ENCODE data around the gene INPP4B.

The INPP4B gene

DNA sequence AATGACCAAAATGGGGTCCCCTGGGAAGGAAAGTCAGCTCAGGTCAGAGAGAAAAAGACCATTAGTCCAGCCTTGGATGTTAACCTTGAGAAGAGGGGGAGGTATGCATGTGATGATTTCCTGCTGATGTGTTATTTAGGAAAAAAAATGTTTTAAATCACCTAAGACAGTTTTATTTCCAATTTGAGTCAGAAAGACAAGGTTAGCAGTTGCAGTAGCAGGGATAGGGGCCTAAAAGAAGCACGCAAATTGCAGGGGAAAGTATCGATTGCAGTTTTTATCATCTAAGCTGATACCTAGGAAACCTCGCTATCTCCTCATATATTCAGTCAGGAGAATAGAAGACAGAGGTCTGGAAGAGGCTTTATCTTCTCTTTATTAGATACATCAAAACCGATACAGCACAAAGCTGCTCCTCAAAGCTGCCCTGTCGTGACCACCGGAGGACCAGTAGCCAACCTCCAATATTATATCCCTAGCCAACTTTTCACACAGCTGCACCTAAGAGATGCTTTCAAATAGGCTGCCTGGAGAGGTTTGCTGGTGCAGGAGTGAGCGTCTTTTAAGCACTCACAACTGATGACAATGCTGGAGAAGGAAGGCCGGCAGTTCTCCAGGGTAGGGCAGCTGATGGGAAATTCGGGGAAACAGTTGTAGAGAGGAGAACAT lies 289.4 kb downstream of the INPP4B start:
- DNase-seq (no peak), ATAC-seq (replicated peaks) (no peak)
- Mint-ChIP-seq H3K27ac (no peak overlapping the region), H3K36me3 (no peaks in the 10 kb centered on the region), H3K9me3 (no peaks in the 10 kb centered on the region), H3K27me3 (no peaks in the 10 kb centered on the region), H3K4me1 (no peaks in the 10 kb centered on the region), H3K4me3 (no peak overlapping the region)

DNA sequence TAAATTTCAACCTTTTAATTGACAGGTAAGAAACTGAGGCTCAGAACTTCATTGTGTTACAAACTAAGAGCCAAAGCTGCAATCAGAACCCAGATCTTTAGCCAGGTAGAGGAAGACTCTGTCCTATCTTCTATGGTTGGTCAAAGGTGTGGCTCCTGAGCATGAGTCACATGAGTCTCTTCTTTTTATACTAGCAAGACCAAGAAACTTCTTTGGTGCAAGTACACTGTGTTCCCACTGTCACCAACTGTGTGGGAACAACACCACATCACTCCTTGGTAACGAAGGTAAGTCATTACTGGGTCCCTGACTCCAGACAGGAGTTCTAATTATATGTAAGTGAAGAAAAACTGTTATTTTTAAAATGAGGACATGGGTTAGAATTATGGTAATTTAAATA lies 290.1 kb downstream of the INPP4B start:
- no peak overlapping the region for H3K27ac Mint-ChIP-seq
- no peaks in the 10 kb centered on the region for H3K36me3 Mint-ChIP-seq
- no peak for ATAC-seq (replicated peaks)
- H3K9me3 Mint-ChIP-seq: no peaks in the 10 kb centered on the region
- H3K4me1 Mint-ChIP-seq: no peaks in the 10 kb centered on the region
- no peak for DNase-seq
- no peak overlapping the region for H3K4me3 Mint-ChIP-seq
- H3K27me3 Mint-ChIP-seq: no peaks in the 10 kb centered on the region

DNA sequence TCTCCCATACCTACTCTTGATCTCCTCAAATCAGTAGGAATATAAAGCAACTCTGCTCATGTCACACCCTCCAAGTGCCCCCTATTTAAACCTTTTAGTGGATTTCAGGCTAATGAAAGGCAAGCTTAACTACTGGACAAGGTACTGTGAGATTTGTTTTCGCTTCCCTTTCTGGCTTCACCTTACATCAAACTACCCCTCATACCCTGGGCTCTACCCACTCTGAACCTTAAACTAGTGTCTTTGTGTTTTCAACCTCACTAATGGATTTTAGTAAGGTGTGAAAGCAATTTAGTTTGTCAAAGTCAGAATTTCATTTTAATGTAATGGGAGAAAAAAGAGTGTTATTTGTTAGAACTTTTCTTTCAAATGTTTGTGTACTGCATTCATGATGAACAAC lies 291.7 kb downstream of the INPP4B start:
- H3K27ac Mint-ChIP-seq: no peak overlapping the region

DNA sequence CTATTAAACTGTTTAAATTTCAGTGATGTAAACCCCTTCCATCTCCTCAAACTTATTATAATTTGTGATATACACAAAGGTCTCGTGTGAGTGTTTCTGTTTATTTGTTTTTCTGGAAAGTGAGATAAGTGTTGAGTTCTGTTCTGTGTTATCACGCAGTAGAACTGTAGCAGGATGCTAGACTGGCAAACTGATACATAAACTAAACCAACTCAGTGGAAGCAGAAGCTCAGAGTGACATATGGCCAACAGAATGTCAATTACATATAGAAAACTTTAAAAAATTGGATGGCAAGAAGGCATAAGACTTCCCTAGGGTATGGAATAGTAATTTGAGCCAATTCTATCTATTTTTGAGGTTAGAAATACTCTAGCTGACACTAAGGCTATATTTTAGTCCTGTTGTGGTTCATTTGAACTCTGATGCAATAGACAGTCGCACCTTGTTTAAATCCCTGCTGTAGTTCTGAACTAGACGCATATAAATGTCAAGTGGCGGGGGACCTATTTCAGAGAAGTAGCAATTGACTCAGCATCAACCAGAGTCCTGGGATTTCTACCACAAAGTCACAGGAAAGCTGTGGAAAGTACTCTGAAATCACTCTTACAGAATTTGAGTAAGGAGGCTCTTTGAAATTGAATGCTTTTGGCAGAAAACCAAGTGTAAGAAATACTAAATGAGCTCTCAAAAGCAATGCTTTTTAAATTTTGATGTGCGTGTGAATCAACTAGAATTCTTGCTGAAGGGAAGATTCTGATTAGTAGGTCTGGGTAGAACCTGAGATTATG lies 294.4 kb downstream of the INPP4B start:
- DNase-seq: no peak
- Mint-ChIP-seq H3K27ac (no peak overlapping the region), H3K4me3 (no peak overlapping the region), H3K9me3 (no peaks in the 10 kb centered on the region), H3K27me3 (no peaks in the 10 kb centered on the region), H3K36me3 (no peaks in the 10 kb centered on the region), H3K4me1 (no peaks in the 10 kb centered on the region)
- ATAC-seq (replicated peaks): no peak

More for the DNA sequence above, 291.7 kb downstream of the INPP4B start:
- no peak for ATAC-seq (replicated peaks)
- no peaks in the 10 kb centered on the region for H3K9me3 Mint-ChIP-seq
- H3K4me1 Mint-ChIP-seq: no peaks in the 10 kb centered on the region
- H3K27me3 Mint-ChIP-seq: no peaks in the 10 kb centered on the region
- DNase-seq: no peak
- H3K4me3 Mint-ChIP-seq: no peak overlapping the region
- H3K36me3 Mint-ChIP-seq: no peaks in the 10 kb centered on the region

DNA sequence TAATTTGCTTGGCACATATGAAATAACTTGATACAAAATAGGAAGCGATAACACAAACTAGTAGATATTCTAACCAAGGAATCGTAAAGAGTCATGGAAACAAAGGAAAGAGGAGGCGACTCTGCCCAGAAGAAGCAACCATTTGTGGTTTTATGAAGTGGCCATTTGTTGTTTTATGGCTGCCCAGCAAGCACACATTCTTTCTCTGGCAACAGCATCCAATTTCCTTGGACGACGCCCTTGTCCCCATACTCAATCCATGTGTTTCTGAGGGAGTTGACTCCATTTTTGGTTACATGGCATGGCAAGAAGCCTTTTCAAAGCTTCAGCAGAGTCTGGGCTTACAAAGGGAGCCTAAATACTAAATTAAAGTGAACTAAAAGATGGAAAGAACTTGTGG lies 295.1 kb downstream of the INPP4B start:
- no peak overlapping the region for H3K4me3 Mint-ChIP-seq
- H3K9me3 Mint-ChIP-seq: peaks cover 0 to 3% of the 10 kb centered on the region in 2 donors
- ATAC-seq (replicated peaks) (no peak), DNase-seq (no peak)
- H3K27ac Mint-ChIP-seq: no peak overlapping the region
- H3K27me3 Mint-ChIP-seq: no peaks in the 10 kb centered on the region
- no peaks in the 10 kb centered on the region for H3K36me3 Mint-ChIP-seq
- no peaks in the 10 kb centered on the region for H3K4me1 Mint-ChIP-seq

DNA sequence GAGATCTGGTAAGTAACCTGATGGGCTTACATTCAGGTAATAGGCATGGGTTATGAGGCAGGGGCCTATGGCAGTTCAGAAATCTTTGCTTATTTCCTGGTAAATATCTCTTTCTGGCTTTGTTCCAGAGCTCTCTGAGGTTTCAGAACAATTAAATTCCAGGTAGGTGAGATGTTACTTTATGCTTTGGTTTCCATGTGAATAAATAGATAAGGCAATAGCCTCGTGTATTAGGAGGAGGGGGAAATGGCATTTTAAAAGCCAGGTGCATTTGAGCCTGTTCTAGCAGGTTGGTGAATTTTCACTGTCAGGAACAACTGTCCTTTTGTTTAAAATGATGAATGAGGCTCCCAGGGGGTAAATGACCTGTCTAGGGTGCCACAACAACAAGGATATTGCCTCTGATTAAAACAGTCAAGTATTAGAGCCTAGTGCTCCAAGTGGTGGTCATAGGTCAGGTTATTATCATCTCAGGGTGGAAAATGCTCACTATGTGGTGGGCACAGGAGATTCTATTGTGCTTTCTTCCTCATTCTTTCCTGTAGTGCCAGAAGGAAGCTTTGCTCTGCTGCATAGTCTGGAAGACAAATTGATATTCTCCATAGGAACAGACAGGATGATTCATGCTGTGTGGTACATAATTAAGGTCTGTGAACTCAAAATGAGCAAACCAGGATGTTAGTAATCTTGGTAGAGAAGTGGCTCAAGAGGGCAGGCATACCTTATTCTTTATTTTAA lies 296.2 kb downstream of the INPP4B start:
- ATAC-seq (replicated peaks): no peak
- peaks cover 0 to 5% of the 10 kb centered on the region in 2 donors for H3K9me3 Mint-ChIP-seq
- no peak overlapping the region for H3K4me3 Mint-ChIP-seq
- no peak overlapping the region for H3K27ac Mint-ChIP-seq
- no peaks in the 10 kb centered on the region for H3K36me3 Mint-ChIP-seq
- H3K27me3 Mint-ChIP-seq: no peaks in the 10 kb centered on the region
- H3K4me1 Mint-ChIP-seq: no peaks in the 10 kb centered on the region
- no peak for DNase-seq

DNA sequence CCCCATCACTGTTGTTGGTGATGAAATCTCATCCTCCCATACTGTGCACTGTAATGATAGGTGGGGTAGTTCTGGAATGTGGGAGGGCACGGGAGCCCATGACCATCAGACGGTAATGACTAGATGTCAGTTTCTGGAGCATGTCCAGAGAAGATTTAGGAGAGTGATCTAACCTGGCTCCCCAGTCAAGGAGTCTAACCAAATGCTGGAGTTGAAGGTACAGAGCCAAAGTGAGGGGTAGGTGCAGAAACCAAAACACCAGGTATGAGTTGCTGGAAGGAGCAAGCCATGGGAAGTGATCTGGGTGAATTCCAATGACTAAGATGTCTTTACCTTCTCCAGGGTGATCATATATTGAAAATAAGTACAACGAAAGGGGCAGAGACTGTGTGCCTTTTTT lies 296.9 kb downstream of the INPP4B start:
- Mint-ChIP-seq H3K4me3 (no peak overlapping the region), H3K27me3 (no peaks in the 10 kb centered on the region), H3K4me1 (no peaks in the 10 kb centered on the region), H3K9me3 (peaks cover 0 to 5% of the 10 kb centered on the region in 2 donors), H3K27ac (no peak overlapping the region), H3K36me3 (no peaks in the 10 kb centered on the region)
- ATAC-seq (replicated peaks) (no peak), DNase-seq (no peak)

DNA sequence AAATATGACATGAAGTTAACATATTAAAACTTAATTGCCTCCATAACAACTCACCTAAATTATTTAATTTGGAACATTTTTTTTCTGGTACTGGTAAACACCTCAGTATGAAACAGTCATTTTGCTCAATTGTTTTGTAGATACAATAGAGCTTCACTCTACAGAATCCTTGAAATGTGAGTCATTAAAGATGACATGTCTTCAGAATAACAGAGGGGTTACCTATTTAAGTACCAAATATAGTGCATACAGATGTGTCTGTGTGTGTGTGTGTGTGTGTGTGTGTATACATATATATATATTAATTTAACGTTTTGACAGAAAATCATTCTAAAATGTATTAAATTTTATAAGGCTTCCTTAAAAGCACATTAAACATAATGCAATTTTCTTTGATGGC lies 297.6 kb downstream of the INPP4B start:
- no peak overlapping the region for H3K4me3 Mint-ChIP-seq
- no peaks in the 10 kb centered on the region for H3K4me1 Mint-ChIP-seq

DNA sequence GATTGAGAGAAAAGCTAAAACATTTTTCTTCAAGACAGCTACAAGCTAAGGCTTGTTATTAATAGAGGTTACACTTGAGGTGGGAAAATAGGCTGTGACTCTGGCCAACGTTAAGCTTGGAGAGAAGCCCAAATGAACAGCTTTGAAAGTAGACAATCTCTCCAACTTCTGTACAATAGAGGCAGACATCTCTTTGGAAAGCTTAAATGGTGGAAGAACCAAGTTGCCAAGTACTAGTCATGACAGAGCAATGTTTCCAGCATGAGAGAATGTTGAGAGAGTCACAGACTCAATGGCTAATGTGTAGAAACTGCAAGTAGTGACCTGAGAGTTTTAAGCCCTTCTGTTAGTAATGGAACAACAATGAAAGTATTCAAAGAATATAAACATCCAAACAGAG lies 298.1 kb downstream of the INPP4B start:
- H3K27ac Mint-ChIP-seq: no peak overlapping the region
- H3K4me1 Mint-ChIP-seq: no peaks in the 10 kb centered on the region
- no peaks in the 10 kb centered on the region for H3K36me3 Mint-ChIP-seq
- no peak for ATAC-seq (replicated peaks)
- peaks cover 0 to 5% of the 10 kb centered on the region in 2 donors for H3K9me3 Mint-ChIP-seq
- no peaks in the 10 kb centered on the region for H3K27me3 Mint-ChIP-seq
- no peak for DNase-seq
- H3K4me3 Mint-ChIP-seq: no peak overlapping the region

More for the DNA sequence above, 297.6 kb downstream of the INPP4B start:
- no peak for ATAC-seq (replicated peaks)
- Mint-ChIP-seq H3K27me3 (no peaks in the 10 kb centered on the region), H3K27ac (no peak overlapping the region), H3K9me3 (peaks cover 0 to 5% of the 10 kb centered on the region in 2 donors), H3K36me3 (no peaks in the 10 kb centered on the region)
- DNase-seq: no peak

DNA sequence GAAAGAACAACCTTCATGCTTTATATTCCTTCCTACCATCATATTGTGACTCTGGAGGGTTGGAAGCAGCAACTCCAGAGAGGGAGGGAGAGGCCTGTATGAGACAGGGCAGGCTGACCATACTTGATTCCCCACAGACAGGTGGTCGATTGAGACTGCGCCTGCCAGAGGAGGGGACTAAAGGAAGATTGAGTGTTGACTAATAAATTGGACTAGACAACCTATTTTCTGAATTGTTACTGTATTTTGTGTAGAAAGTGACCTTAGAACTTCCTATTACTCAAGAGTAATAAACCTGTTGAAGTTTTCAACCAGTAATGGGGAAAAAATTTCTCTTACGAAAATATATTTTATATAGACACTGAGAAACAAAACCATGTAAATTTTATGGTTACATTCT lies 301.5 kb downstream of the INPP4B start:
- ATAC-seq (replicated peaks) (no peak), DNase-seq (no peak)
- Mint-ChIP-seq H3K4me1 (peaks cover 0 to 5% of the 10 kb centered on the region in 2 donors), H3K27me3 (no peaks in the 10 kb centered on the region), H3K4me3 (no peak overlapping the region), H3K36me3 (no peaks in the 10 kb centered on the region), H3K27ac (no peak overlapping the region), H3K9me3 (peaks cover 0 to 5% of the 10 kb centered on the region in 2 donors)

DNA sequence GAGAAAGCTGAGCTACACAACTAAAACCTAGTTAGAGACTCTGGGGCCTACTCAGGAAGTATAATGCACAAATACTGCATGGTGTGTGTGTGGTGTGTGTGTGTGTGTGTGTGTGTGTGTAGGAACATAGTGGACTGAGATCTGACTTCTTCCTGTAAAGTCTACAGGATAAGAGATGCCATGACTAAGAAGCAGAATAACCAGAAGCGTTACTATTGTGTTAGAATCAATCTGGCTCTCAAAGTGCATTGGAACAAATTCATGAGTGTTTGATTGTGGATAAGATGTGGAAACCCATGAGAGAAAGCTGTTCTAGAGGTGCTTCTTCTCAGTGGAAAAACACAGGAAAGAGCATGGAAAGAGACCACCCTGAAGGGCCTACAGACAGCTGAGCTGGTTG lies 302.1 kb downstream of the INPP4B start:
- no peaks in the 10 kb centered on the region for H3K27me3 Mint-ChIP-seq
- no peak overlapping the region for H3K4me3 Mint-ChIP-seq
- no peak overlapping the region for H3K27ac Mint-ChIP-seq
- peaks cover 0 to 5% of the 10 kb centered on the region in 2 donors for H3K9me3 Mint-ChIP-seq
- ATAC-seq (replicated peaks) (no peak), DNase-seq (no peak)
- H3K4me1 Mint-ChIP-seq: peaks cover 0 to 8% of the 10 kb centered on the region in 2 donors
- H3K36me3 Mint-ChIP-seq: no peaks in the 10 kb centered on the region

DNA sequence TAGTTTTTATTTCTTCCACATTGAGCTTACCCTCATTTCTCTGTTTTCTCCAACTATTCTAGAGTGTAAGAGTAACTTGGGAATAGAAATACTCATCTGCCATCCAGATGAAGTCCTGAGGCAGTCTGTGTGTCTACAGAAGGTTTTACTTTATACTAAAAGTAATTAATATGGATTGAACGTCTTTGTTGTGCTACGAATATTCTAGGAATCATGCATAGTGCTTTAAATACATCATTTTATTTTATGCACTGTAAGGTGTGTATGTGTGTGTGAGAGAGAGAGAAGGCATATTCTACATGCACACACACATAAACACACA lies 305.7 kb downstream of the INPP4B start:
- ATAC-seq (replicated peaks) (no peak), DNase-seq (no peak)
- Mint-ChIP-seq H3K4me3 (no peak overlapping the region), H3K9me3 (no peaks in the 10 kb centered on the region), H3K4me1 (peaks cover 0 to 8% of the 10 kb centered on the region in 2 donors), H3K27me3 (no peaks in the 10 kb centered on the region), H3K27ac (no peak overlapping the region), H3K36me3 (no peaks in the 10 kb centered on the region)

DNA sequence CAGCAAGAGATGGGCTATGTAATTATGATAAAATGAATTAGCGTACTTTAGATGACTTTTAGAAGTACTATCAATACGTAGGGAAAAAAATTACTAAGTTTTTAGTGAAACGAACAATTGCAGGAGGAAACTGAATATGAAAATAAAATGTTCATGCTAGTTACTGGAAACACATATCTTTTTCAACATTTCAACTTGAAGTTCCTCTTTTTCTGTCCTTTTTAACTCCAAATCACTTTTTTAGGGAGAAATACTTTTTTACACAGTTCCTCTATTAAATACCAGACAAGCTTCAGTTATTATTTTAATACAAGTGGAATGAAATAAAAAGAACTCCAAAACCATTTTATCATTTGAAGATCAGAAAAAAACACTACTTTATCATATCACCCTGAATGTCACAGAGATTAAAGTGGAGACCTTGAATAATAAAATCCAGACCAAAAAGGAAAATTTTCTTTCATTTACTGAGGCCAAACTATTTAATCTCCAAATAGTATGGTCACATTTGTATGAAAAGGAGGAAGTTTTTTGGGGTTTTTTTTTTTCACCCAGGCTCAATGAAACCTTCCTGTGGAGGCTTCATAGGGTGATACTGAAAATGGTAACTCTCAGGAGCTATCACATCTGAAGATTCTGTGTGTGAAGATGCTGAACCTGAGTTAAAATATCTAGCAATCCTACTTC lies 306.2 kb downstream of the INPP4B start:
- Mint-ChIP-seq H3K9me3 (no peaks in the 10 kb centered on the region), H3K4me3 (no peak overlapping the region)

DNA sequence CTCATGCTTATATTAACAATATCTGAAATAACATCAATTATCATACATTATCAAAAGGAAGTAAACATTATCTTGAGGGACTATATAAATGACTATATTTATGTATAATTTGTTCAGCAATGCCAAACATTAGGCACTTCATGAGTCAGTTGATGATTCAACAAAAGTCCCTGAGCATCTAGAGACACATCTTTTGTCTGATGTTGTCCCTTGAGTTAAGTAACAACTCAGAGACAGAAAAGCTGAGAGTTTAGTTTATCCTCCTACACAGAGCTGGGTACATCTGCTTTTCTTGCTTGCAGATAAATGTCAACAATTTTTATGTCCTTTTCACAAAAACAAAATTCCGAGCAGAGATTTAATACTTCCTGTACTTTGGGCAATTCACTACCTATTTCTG lies 311.1 kb downstream of the INPP4B start:
- Mint-ChIP-seq H3K9me3 (no peaks in the 10 kb centered on the region), H3K4me1 (peaks cover 0 to 7% of the 10 kb centered on the region in 2 donors), H3K27me3 (no peaks in the 10 kb centered on the region), H3K27ac (no peak overlapping the region), H3K36me3 (no peaks in the 10 kb centered on the region), H3K4me3 (no peak overlapping the region)
- DNase-seq (no peak), ATAC-seq (replicated peaks) (no peak)

More for the DNA sequence above, 306.2 kb downstream of the INPP4B start:
- DNase-seq (no peak), ATAC-seq (replicated peaks) (no peak)
- H3K36me3 Mint-ChIP-seq: no peaks in the 10 kb centered on the region
- no peak overlapping the region for H3K27ac Mint-ChIP-seq
- peaks cover 0 to 8% of the 10 kb centered on the region in 2 donors for H3K4me1 Mint-ChIP-seq
- no peaks in the 10 kb centered on the region for H3K27me3 Mint-ChIP-seq
